Measurements from ENCODE around the gene HES7. TPM values are rescaled to one million over a fixed set of nuclear protein-coding genes. Genes with fewer than 3 reads are reported as not detected.

The HES7 gene
- total RNA-seq, 2 experiments from 2014 or later: 0.23 to 0.75 TPM

DNA sequence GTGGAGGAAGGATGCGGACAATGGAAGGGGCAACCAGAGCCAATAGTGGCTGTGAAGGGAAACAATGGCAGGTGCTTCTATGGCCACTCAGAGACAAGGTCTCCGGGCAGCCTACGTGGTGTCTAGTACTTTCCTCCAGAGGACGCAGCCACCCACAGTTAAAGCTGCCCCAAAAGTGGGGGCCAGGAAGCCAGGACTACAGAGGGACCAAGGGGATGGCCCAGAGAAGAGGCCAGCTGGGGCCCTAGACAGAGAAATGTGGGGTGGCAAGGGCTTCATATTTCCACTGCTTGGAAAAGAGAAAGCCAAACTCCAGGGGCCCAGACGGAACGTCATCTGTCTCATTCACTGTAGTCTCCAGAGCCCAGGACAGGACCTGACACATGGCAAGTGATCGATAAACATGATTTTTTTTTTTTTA lies 29.1 kb upstream of the HES7 start:
- no peak for ATAC-seq (ENCODE audit: low read depth)
- POLR2A ChIA-PET: interaction anchor here (1.3 to 14.8 kb wide), 5 partner anchors 8 to 95 kb away, joined by 4 to 384 read pairs (median 7); partner anchors contain the start of genes CTC1 and TMEM107
- H3K27me3 Mint-ChIP-seq: no peaks in the 10 kb centered on the region
- peaks cover 2% of the 10 kb centered on the region for H3K36me3 Mint-ChIP-seq
- peaks cover 37% of the 10 kb centered on the region for H3K4me1 Mint-ChIP-seq
- no peak for DNase-seq
- peak overlapping the region; percentile 95 for H3K4me3 Mint-ChIP-seq
- H3K27ac Mint-ChIP-seq: no peak overlapping the region
- H3K9me3 Mint-ChIP-seq: no peaks in the 10 kb centered on the region

- H3K27me3 Mint-ChIP-seq: no peaks in the 10 kb centered on the region
- ATAC-seq (ENCODE audit: low read depth): peak; percentile 33
- POLR2A ChIA-PET: interaction anchor here (0.8 to 14.8 kb wide), 9 partner anchors 9 to 143 kb away, joined by 3 to 384 read pairs (median 4); partner anchors contain the start of genes CTC1, HES7 and SLC25A35
- H3K27ac Mint-ChIP-seq: no peak within 1 kb of the TSS
- peak within 1 kb of the TSS; percentile 95 for H3K4me3 Mint-ChIP-seq
- no peaks in the 10 kb centered on the region for H3K9me3 Mint-ChIP-seq
- DNase-seq: peak; percentile 90
- peaks cover 37% of the 10 kb centered on the region for H3K4me1 Mint-ChIP-seq
- H3K36me3 Mint-ChIP-seq: peaks cover 4% of the 10 kb centered on the region
Measured at GRCh38 chr17:8152112-8152775, 28.3 kb upstream of the HES7 start, which contains the start of gene PER1. PER1 (minus strand) TSS chr17:8152404; CDS start chr17:8150706, 1,698 bp downstream.

- no peak for ATAC-seq (ENCODE audit: low read depth)
- Mint-ChIP-seq H3K4me3 (peak overlapping the region; percentile 95), H3K4me1 (peaks cover 37% of the 10 kb centered on the region), H3K36me3 (peaks cover 7% of the 10 kb centered on the region), H3K9me3 (no peaks in the 10 kb centered on the region), H3K27me3 (no peaks in the 10 kb centered on the region), H3K27ac (no peak overlapping the region)
- peak; percentile 64 for DNase-seq
- POLR2A ChIA-PET: interaction anchor here (0.8 to 14.8 kb wide), 14 partner anchors 11 to 144 kb away, joined by 3 to 384 read pairs (median 4); partner anchors contain the start of genes AURKB, BORCS6, CTC1 and HES7
Measured at GRCh38 chr17:8151641-8152111, 27.8 kb upstream of the HES7 start.

GRCh38 chr17:8151120-8151640 lies 27.3 kb upstream of the HES7 start:
- Mint-ChIP-seq H3K9me3 (no peaks in the 10 kb centered on the region), H3K4me1 (peaks cover 37% of the 10 kb centered on the region), H3K27me3 (no peaks in the 10 kb centered on the region), H3K36me3 (peaks cover 9% of the 10 kb centered on the region), H3K4me3 (peak overlapping the region; percentile 95), H3K27ac (no peak overlapping the region)
- POLR2A ChIA-PET: interaction anchor here (0.7 to 14.8 kb wide), 10 partner anchors 10 to 98 kb away, joined by 3 to 384 read pairs (median 4); partner anchors contain the start of genes AURKB, BORCS6, HES7 and PFAS
- ATAC-seq (ENCODE audit: low read depth) (peak; percentile 31), DNase-seq (peak; percentile 94)

GRCh38 chr17:8150194-8151119 lies 26.6 kb upstream of the HES7 start:
- Mint-ChIP-seq H3K36me3 (peaks cover 11% of the 10 kb centered on the region), H3K4me3 (peak overlapping the region; percentile 95), H3K27ac (no peak overlapping the region), H3K4me1 (peaks cover 35% of the 10 kb centered on the region), H3K9me3 (no peaks in the 10 kb centered on the region), H3K27me3 (no peaks in the 10 kb centered on the region)
- no peak for DNase-seq
- no peak for ATAC-seq (ENCODE audit: low read depth)
- POLR2A ChIA-PET: interaction anchor here (0.5 to 14.8 kb wide), 10 partner anchors 10 to 623 kb away, joined by 3 to 384 read pairs (median 4); partner anchors contain the start of genes AURKB, BORCS6 and PFAS

DNA sequence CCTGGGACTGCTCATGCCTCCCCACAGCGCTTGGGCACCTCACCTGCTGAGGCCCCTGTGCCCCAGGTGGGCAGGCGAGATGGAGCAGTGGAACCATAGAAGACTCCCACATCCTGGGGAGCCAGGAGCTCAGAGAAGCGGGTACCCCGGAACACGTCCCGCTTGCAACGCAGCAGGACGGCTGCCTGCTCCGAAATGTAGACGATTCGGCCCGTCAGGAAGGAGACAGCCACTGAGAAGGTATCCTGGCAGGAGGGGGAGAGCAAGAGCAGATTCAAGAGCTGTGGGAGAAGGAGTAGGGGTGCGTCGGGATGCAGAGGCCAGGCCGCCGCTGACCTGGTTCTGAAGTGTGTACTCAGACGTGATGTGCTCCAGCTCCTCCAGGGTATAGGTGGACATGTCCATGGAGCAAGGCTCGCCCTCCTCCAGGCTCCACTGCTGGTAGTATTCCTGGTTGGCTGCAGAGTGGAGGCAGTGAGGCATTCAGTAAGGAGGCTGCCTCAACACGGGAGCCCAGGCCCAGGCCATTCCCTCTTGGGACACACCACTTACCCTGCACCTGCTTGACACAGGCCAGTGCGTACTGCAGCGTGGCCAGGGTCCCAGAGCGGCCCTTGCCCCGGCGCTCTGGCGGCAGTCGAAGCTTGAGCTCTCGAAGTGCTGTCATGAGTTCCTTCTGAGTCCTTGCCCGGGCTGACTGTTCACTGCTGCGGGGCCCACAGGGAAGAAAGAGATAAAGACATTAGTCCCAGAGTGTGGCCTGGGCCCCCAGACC lies 25.7 kb upstream of the HES7 start:
- Mint-ChIP-seq H3K36me3 (peaks cover 11% of the 10 kb centered on the region), H3K9me3 (no peaks in the 10 kb centered on the region), H3K27ac (no peak overlapping the region), H3K4me3 (no peak overlapping the region), H3K4me1 (peaks cover 27% of the 10 kb centered on the region), H3K27me3 (no peaks in the 10 kb centered on the region)
- POLR2A ChIA-PET: interaction anchor here (0.5 to 2.1 kb wide), 3 partner anchors 14 to 622 kb away, joined by 3 to 11 read pairs (median 3); no protein-coding TSS in a partner anchor
- DNase-seq: no peak
- no peak for ATAC-seq (ENCODE audit: low read depth)

DNA sequence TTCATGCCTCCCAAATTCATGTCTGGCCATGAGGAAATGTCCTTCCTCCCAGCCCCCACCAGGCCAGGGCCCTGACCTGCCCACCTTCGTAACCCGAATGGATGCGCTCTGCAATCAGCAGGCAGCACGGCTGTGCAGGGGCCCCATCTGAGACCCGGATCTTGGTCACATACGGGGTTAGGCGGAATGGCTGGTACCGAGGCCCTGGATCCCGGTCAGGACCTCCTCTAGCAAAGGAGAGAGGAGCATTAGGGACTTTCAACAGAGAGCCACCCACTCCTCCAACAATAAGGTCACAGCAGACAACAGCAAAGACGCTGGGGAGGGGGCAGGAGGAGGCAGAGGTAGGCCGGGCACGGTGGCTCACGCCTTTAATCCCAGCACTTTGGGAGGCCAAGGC lies 24.7 kb upstream of the HES7 start:
- H3K27me3 Mint-ChIP-seq: no peaks in the 10 kb centered on the region
- no peak for ATAC-seq (ENCODE audit: low read depth)
- POLR2A ChIA-PET: interaction anchor here (1.4 kb wide), 1 partner anchor 8 kb away, joined by 5 read pairs; no protein-coding TSS in a partner anchor
- DNase-seq: no peak
- H3K36me3 Mint-ChIP-seq: peaks cover 15% of the 10 kb centered on the region
- no peak overlapping the region for H3K27ac Mint-ChIP-seq
- H3K4me3 Mint-ChIP-seq: no peak overlapping the region
- H3K4me1 Mint-ChIP-seq: peaks cover 21% of the 10 kb centered on the region
- H3K9me3 Mint-ChIP-seq: no peaks in the 10 kb centered on the region

DNA sequence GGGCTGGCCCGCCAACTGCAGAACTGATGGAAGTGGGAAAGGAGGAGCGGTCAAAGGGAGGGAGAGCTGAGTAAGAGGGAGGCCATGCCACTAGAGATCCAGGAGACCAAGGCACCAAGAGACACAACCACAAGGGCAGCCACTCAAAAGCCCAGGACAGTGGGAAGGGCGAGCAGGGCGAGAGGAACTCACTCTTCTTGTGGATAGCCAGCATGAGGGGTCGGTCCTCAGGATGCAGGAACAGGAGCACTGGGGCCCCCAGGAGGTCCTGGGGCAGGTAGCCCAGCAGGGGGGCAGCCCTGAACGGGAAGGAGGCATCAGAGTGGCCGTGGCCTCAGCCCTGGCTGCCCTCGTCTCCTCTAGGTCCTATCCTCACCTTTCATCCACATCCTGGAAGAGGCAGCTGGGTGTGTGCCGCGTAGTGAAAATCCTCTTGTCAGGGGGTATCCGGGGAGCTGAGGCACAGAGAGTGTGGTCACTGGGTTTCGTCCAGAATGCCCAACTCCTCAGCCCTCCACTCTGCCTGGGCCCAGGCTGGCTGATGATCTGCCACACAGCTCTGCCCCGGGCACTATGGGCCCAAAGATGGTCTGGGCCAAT lies 24.0 kb upstream of the HES7 start:
- Mint-ChIP-seq H3K36me3 (peaks cover 15% of the 10 kb centered on the region), H3K4me3 (no peak overlapping the region), H3K4me1 (peaks cover 14% of the 10 kb centered on the region), H3K27ac (no peak overlapping the region), H3K9me3 (no peaks in the 10 kb centered on the region), H3K27me3 (no peaks in the 10 kb centered on the region)
- POLR2A ChIA-PET: interaction anchor here (1.1 to 1.4 kb wide), 2 partner anchors 9 to 82 kb away, joined by 3 to 5 read pairs; no protein-coding TSS in a partner anchor
- DNase-seq (no peak), ATAC-seq (ENCODE audit: low read depth) (no peak)

GRCh38 chr17:8147141-8147804 lies 23.4 kb upstream of the HES7 start:
- Mint-ChIP-seq H3K36me3 (peaks cover 15% of the 10 kb centered on the region), H3K4me1 (peaks cover 8% of the 10 kb centered on the region), H3K27me3 (no peaks in the 10 kb centered on the region), H3K27ac (no peak overlapping the region), H3K9me3 (no peaks in the 10 kb centered on the region), H3K4me3 (no peak overlapping the region)
- ATAC-seq (ENCODE audit: low read depth): no peak
- POLR2A ChIA-PET: interaction anchor here (1.1 to 1.4 kb wide), 2 partner anchors 9 to 83 kb away, joined by 3 to 5 read pairs; no protein-coding TSS in a partner anchor
- DNase-seq: no peak

DNA sequence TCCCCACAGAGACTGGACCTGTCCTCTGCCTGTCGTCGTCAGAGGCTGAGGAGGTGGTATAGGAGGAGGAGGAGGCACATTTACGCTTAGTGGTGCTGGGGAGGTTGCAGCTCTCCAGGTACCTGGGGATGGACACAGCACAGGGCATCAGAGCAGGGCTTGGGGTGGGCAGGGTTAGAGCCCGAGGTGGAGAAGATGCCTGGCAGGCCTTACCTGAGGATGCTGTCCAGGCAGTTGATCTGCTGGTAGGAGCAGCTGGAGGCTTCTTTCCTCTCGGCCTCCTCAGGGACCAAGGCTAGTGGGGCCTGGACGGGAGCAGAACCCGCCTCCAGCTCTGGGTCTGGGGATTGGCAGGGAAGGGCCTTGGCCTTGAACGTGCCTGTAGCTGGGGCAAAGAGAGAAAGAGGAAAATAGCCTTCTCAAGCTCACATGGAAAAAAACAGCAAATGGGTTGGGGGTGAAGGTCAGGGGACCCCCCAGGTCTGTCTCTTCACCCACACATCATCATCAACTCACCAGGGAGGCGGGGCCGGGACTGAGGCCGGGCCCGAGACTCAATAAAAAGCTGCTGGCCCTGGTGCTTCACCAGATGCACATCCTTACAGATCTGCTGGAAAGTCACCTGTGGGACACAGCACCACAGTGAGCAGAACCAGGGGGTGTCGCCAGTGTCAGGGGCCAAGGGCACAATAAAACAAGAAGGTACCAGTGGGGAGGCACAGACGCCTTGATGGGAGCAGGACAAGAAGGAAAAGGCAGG lies 22.7 kb upstream of the HES7 start:
- Mint-ChIP-seq H3K4me3 (no peak overlapping the region), H3K36me3 (peaks cover 15% of the 10 kb centered on the region), H3K4me1 (peaks cover 6% of the 10 kb centered on the region), H3K27me3 (no peaks in the 10 kb centered on the region), H3K27ac (peak overlapping the region; percentile 17), H3K9me3 (no peaks in the 10 kb centered on the region)
- POLR2A ChIA-PET: interaction anchor here (1.1 kb wide), 1 partner anchor 84 kb away, joined by 3 read pairs; no protein-coding TSS in a partner anchor
- no peak for ATAC-seq (ENCODE audit: low read depth)
- no peak for DNase-seq

DNA sequence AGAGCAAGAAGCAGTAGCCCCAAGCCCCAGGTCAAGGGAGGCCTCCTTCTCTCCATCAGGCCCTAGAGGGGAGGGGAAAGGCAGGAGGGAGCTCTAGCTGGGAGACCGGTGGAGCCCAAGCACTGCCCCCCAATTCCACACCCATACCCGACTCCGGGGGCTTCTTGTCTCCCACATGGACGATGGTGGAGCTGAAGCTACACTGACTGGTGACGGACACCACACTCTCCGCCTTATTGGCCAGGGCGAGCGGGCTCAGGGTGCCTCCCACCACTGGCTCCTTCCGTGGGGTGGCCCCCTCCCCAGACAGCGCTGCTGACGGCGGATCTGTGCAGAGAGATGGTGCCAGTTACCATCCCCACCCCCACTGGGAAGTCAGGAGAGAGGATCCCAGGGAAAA lies 21.9 kb upstream of the HES7 start:
- Mint-ChIP-seq H3K27ac (no peak overlapping the region), H3K4me3 (no peak overlapping the region), H3K27me3 (no peaks in the 10 kb centered on the region), H3K9me3 (no peaks in the 10 kb centered on the region), H3K4me1 (peaks cover 4% of the 10 kb centered on the region), H3K36me3 (peaks cover 15% of the 10 kb centered on the region)
- no peak for ATAC-seq (ENCODE audit: low read depth)
- no peak for DNase-seq
- POLR2A ChIA-PET: interaction anchor here (0.7 kb wide), 1 partner anchor 20 kb away, joined by 5 read pairs; no protein-coding TSS in a partner anchor

Data from activated naive CD8-positive, alpha-beta T cell treated with anti-CD3 and anti-CD28 coated beads, Interleukin-2, amount 10 ng/mL, durations not matched to agents 7 days and 5 days (primary cell).